HG03064 (cell line): ENCODE data around the gene METAP1.
"Not testable (repeated sequence)": the region's sequence is repeated elsewhere in the genome, so short reads cannot be mapped to it uniquely, and the experiment has no call there.

Source experiments
- ATAC-seq: cut with Tn5 transposase; IDR thresholded peaks from one replicate; pipeline ENCODE4 v1.9.1; 2021; ENCODE audit warnings: low read depth; ENCODE audit not compliant: unreplicated experiment

Gene METAP1

DNA sequence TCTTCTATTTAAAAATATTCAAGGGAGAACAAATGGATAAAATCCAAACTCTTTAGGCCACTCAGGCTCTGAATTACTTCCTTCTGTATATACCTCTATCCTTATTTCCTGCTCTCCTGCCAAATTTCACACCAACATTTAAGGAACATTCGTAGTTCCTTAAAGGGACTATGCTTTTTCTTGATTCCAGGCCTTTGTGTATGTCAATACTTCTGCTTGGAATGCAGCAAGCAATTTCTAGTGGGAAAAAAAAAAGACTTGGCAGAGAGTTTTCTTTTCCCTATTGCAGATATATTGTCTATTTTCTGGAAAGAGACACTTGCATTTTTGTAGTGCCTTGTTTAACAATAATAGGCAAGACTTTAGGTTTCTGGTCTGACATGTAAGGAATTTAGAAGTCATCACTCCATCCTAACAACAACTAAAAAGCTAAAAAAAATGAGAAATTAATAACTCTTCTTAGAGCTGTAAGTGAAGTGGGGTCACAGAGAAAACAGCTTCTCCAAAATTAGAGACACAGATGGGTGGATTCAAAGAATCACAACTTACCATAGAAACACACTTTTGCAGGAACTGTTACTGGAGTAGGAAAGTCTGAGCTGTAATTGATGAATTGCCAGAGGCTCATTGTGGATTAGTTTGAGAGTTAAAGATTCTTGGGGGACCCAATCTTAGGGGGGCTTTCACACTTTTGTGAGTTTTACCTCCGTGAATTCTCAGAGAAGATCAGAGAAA lies 95.1 kb downstream of the METAP1 start:
- no peak for ATAC-seq

GRCh38 chr4:99091216-99091575 lies 95.7 kb downstream of the METAP1 start:
- ATAC-seq = no peak

DNA sequence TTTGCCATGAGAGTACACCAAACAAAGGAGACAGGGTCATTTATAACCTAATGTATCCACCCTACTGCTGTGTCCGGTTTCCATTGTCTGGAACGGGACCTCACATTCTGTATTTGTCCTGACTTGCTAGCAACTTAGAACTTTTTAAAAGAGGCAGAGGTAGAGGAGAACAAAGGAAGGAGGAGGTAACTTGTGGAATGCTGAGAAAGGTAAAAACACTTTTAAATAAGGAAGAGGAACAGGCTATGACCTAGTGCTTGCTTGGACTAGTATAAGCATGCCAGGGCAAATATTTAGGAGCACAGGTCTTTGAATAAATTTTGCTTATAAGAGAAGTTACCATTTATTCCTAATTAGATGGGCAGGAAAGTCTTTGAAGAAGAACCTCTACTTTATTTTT lies 96.3 kb downstream of the METAP1 start:
- ATAC-seq = not testable (repeated sequence)

- no peak for ATAC-seq
Observed at GRCh38 chr4:99099311-99099710, 103.8 kb downstream of the METAP1 start.

GRCh38 chr4:99099814-99100213 lies 104.3 kb downstream of the METAP1 start:
- ATAC-seq = not testable (repeated sequence)

DNA sequence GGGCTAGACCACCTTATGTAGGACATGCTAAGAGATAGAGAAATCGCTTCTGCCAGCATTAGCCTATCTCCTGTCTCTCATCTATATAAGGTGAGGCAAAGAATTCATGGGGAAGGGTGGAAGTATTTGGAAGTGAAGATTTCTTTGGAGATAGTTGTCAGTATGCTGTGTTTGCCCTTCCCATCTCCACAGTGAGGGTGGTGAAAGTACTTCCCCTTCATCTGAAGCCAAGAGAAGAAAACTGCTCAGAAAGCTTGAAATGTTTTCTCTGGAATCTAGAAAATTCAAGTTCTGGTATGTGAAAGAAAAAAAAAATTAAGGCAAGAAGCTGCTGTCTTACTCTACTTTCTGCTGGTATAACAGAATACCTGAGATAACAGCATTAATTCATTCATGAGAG lies 105.4 kb downstream of the METAP1 start:
- ATAC-seq = no peak

DNA sequence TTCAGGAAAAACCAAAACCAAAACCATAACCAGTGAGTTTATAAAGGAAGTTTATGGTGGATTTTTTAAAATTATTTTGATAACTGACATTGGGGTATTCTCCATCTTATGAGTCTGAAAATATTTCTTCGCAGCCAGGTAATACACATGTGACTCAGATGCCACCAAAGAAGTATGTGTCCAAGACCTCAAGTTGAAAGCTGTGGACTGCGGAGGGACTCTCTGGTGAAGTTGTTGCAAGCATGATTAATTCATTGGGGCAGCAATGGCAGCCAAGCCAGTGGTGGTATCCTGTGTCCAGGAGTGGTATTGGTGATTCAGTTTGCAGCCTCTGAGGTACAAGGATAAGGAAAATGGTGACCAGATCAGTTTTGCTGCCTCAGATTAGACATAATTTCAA lies 107.1 kb downstream of the METAP1 start:
- no peak for ATAC-seq

DNA sequence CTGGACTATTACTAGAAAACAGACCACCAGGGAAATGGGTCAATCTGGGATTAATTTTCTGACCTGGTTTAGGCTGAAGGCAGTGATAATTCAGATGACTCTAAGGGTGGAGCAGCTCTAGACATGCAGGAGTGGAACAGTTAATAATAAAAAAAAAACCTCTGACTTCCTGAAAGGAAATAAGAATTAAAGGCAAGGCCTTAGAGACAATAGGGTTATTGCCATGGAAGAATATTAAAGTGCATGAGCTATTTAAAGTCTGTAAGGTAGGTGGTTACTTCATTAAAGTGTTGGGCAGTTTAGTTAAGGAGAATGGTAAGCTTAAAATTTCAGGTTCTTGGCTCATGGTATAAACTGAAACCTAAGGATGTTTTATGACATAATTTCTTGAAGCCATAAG lies 107.6 kb downstream of the METAP1 start:
- no peak for ATAC-seq

- ATAC-seq = no peak
Observed at GRCh38 chr4:99104153-99104552, 108.6 kb downstream of the METAP1 start.

DNA sequence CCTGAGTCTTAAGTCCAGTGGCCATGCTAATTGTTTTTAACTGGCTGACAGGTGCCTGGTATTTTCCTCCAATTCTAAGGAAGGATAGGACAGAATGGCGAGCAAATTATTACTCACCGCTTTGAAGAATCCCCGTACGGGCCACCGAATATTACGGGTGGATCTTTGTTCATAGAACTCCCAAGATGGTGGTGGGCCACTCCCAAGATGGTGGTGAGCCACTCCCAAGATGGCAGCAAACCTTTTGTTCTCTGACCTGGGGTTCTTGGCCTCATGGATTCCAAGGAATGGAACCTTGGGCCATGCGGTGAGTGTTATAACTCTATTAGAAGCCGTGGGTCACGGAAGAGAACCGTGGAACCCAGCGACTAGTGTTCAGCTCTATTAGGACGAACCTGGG lies 113.8 kb downstream of the METAP1 start:
- ATAC-seq = not testable (repeated sequence)
